ENCODE measurements around the gene SUCLG2. TPM values are rescaled to one million over a fixed set of nuclear protein-coding genes. Genes with fewer than 3 reads are reported as not detected.

Gene SUCLG2
- total RNA-seq, 8 experiments from 2014 or later, result 9.0 to 68.6 (median 22.3) TPM

DNA sequence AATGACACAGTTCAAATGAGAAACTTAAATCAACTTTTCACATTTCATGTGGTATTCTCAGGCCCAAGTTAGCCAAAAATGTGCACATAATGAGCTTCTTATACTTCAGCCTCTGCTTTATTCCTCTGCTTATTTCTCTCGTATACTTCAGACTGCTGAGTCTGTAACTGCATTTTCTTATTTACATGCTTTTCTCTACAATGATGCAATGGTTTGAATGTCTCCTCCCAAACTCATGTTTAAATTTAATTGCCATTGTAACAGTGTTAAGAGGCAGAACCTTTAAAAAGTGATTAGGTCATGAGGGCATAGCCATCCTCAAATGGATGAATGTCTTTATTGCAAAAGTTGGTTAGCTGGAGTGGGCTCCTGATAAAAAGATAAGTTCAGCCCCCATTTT lies 184.2 kb downstream of the SUCLG2 start:
- ATAC-seq (replicated peaks in 6 of 8), result peak in 2 of 8 experiments; percentile 59 to 81
- no peak overlapping the region for H3K27ac ChIP-seq
- 57 to 100% (median 87%) methylated on average over 1 of the region's 1 CpG; no CpG with 5 or more reads in 3 of the 10 experiments for WGBS, 10 experiments
- H3K4me3 ChIP-seq, result no peak overlapping the region
- in situ Hi-C loops (cut with MboI; ENCODE audit: low pct_unique_long_range_greater_than_20kb in 2 of 9, low sequenced_read_pairs in 9 of 9, unreplicated experiment in 9 of 9), result no loop called here
- no peaks in the 10 kb centered on the region for H3K4me1 ChIP-seq (replicated peaks in 1 of 2)

DNA sequence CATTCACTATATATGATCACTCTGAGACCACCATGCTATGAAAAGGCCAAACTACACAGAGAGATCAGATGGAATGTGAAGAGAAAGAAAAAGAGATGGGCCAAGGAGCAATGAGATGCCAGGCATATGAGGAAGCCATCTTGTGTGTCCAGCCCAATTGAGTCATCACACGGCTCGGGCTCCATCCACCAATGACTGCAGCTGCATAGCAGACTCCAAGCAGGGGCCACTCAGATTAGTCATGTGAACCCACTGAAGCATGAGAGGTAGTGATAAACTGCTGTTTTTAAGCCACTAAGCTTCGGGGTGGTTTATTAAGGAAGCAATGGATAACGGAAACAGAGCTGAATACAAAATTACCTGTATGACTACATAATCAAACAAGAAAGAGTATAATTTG lies 185.9 kb downstream of the SUCLG2 start:
- Histone ChIP-seq H3K4me3 (no peak overlapping the region), H3K27ac (no peak overlapping the region), H3K4me1 (replicated peaks in 1 of 2) (no peaks in the 10 kb centered on the region)
- in situ Hi-C loops (cut with MboI; ENCODE audit: low pct_unique_long_range_greater_than_20kb in 2 of 9, low sequenced_read_pairs in 9 of 9, unreplicated experiment in 9 of 9), result no loop called here
- 67 to 100% (median 87%) methylated on average over 2 to 4 of the region's 4 CpGs; no CpG with 5 or more reads in 1 of the 10 experiments for WGBS, 10 experiments
- ATAC-seq (replicated peaks in 6 of 8), result no peak

DNA sequence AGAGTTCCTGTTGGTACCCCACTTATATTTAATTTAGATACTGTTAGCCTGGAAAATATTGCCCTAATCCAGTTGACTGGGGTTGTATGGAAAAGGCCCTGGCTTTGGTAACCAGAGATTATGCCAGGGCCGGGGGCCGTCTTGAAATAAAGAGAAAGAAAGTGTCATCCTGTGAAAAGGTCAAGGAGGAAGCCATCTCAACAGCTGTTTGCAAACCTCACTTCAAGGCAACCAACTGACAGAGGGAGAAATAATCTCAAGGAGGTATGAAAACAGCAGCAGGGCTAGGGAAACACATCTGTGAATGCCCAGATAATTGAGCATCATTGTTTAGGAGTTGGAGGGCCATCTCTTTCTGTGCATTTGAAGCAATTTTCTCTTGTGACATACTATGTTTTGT lies 190.8 kb downstream of the SUCLG2 start:
- ATAC-seq (replicated peaks in 6 of 8), result no peak
- in situ Hi-C loops (cut with MboI; ENCODE audit: low pct_unique_long_range_greater_than_20kb in 2 of 9, low sequenced_read_pairs in 9 of 9, unreplicated experiment in 9 of 9), result no loop called here
- Histone ChIP-seq H3K27ac (no peak overlapping the region), H3K4me3 (no peak overlapping the region), H3K4me1 (replicated peaks in 1 of 2) (peaks cover 3 to 10% of the 10 kb centered on the region in 2 donors)
- 48 to 93% (median 86%) methylated on average over 2 of the region's 2 CpGs; no CpG with 5 or more reads in 3 of the 10 experiments for WGBS, 10 experiments

DNA sequence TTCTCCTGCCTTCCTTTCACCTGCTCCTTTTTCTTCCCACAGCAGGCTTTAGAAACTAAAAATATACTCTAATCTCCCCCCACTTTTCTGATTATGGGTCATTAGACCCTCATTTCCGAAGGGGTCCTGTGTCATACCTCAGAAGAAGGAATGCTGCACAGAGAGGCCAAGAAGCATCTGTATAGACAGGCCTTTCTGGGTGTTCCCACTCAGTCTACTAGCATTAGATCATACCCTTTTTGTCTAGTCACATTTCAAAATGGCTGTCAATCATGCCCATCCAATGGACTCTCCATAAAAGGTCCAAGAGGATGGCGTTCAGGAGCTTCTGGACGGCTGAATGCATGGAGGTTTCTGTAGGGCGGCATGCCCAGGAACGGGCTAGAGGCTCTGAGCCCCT lies 192.2 kb downstream of the SUCLG2 start:
- in situ Hi-C loops (cut with MboI; ENCODE audit: low pct_unique_long_range_greater_than_20kb in 2 of 9, low sequenced_read_pairs in 9 of 9, unreplicated experiment in 9 of 9), result no loop called here
- WGBS, 10 experiments, result 18 to 100% (median 79%) methylated on average over 2 to 5 of the region's 5 CpGs; no CpG with 5 or more reads in 4 of the 10 experiments
- no peak overlapping the region for H3K27ac ChIP-seq

DNA sequence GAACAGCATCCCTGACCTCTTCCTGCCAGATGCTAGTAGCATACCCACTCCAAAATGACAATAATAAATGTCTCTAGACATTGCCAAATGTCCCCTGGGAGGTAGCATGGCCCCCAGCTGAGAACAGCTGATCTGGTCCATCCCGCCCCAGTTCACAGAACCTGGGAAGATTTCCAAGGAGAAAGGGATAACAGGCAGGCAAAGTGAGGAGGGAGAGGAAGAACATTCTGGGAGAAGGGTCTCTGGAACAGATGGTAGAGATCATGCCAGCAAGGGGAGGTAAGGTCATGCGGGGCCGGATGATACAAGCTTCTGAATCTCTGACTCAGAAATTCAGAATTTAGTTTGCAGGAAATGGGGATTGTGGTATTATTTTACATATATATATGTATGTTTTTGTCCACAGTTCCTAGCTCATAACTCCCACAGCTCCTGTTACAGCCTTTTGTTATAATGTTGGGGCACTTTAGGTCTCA lies 192.7 kb downstream of the SUCLG2 start:
- peak in 5 of 8 experiments; percentile 29 to 88 (median 48) for ATAC-seq (replicated peaks in 6 of 8)
- Histone ChIP-seq H3K4me3 (no peak overlapping the region), H3K27ac (no peak overlapping the region), H3K4me1 (replicated peaks in 1 of 2) (peaks cover 3 to 10% of the 10 kb centered on the region in 2 donors)
- in situ Hi-C loops (cut with MboI; ENCODE audit: low pct_unique_long_range_greater_than_20kb in 2 of 9, low sequenced_read_pairs in 9 of 9, unreplicated experiment in 9 of 9), result no loop called here
- 0 to 100% (median 88%) methylated on average over 1 to 3 of the region's 3 CpGs; no CpG with 5 or more reads in 6 of the 10 experiments for WGBS, 10 experiments

More for the DNA sequence above, 192.2 kb downstream of the SUCLG2 start:
- peak in 3 of 8 experiments; percentile 19 to 50 (median 35) for ATAC-seq (replicated peaks in 6 of 8)
- Histone ChIP-seq H3K4me1 (replicated peaks in 1 of 2) (peaks cover 3 to 10% of the 10 kb centered on the region in 2 donors), H3K4me3 (no peak overlapping the region)

DNA sequence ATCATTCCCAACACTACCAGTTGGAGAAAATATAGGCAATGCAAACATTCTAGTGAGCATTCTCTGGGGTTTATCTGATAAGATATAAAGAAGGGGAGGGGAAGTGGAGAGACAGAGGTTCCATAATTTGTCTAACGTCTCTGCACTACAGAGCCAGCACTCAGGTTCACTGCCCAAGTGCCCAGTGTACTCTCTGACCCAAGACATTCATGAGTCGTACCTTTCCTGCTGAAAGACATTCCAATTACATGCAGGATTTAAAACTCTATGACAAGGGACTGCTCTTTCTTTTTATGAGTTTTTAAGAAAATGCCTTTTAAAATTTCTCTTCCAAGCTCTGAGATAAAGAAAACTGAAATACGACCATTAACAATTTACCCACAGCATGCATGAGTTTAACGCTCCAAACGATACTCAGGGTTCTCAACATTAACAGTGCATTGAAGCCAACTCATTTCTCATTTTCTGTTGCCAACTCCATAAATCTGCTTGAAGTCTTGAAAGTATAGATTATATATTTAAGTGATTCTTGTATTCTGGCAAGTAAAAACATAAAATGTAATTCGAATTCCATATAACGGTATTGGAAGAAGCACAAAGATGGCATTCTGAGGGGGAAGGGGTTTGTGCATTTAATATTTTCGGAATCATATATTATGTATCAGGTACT lies 193.4 kb downstream of the SUCLG2 start:
- WGBS, 10 experiments, result 72 to 100% (median 89%) methylated on average over 3 to 8 of the region's 8 CpGs
- peaks cover 9 to 10% of the 10 kb centered on the region in 2 donors for H3K4me1 ChIP-seq (replicated peaks in 1 of 2)
- H3K4me3 ChIP-seq, result no peak overlapping the region
- ATAC-seq (replicated peaks in 6 of 8), result no peak
- H3K27ac ChIP-seq, result no peak overlapping the region
- in situ Hi-C loops (cut with MboI; ENCODE audit: low pct_unique_long_range_greater_than_20kb in 2 of 9, low sequenced_read_pairs in 9 of 9, unreplicated experiment in 9 of 9), result no loop called here

DNA sequence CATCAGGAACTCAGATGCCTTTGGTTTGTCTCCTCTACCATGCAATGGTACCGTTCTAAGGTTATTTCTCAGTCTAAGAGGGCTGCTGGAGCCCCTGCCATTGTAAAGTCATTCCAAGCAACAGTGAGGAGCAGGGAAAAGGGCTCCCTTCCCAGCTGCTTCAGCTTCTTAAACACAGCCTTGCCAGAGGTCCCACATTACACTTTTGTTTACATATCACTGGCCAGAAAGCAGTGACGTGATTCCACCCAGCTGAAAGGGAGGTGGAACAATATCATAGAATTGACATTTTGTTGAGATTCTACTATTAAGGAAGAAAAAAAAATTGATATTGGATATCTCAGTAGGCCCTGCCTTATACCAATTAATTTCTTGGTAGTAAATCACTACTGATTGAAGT lies 194.6 kb downstream of the SUCLG2 start:
- 95 to 100% (median 100%) methylated on average over 1 to 2 of the region's 2 CpGs; no CpG with 5 or more reads in 4 of the 10 experiments for WGBS, 10 experiments
- in situ Hi-C loops (cut with MboI; ENCODE audit: low pct_unique_long_range_greater_than_20kb in 2 of 9, low sequenced_read_pairs in 9 of 9, unreplicated experiment in 9 of 9), result no loop called here
- Histone ChIP-seq H3K4me3 (no peak overlapping the region), H3K4me1 (replicated peaks in 1 of 2) (peaks cover 9 to 10% of the 10 kb centered on the region in 2 donors), H3K27ac (no peak overlapping the region)
- no peak for ATAC-seq (replicated peaks in 6 of 8)

DNA sequence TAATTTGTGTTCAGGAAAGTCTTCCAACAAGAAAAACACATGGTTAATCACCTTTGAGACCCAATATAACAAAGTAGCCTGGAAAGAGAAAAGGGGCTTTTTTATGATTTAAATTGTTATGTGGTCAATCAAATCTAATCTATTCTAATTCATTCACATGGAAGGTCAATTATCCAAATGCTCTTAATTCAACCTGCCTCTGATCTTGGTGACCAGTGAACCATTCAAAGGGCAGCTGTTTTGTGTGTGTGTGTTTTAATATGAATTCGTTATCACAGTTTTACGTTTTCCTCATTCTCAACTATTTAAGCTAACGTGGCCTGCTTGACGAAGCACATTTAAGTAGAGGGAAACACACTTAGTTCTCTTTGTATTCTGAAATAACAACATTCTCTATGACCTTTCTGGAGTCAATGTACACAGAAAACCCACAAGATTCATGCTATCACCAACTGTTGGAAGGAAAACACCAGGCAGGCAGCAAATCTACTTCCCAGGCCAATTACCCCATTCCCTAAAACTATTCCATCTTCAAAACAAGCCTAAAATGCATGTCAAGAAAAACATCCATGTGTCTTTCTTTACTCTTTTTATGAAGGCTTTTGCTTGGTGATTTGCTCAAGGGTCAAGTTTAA lies 195.4 kb downstream of the SUCLG2 start:
- Histone ChIP-seq H3K4me3 (no peak overlapping the region), H3K27ac (no peak overlapping the region), H3K4me1 (replicated peaks in 1 of 2) (peaks cover 9 to 10% of the 10 kb centered on the region in 2 donors)
- in situ Hi-C loops (cut with MboI; ENCODE audit: low pct_unique_long_range_greater_than_20kb in 2 of 9, low sequenced_read_pairs in 9 of 9, unreplicated experiment in 9 of 9), result no loop called here
- ATAC-seq (replicated peaks in 6 of 8), result no peak
- WGBS, 10 experiments, result 58 to 100% (median 90%) methylated on average over 1 to 4 of the region's 4 CpGs

DNA sequence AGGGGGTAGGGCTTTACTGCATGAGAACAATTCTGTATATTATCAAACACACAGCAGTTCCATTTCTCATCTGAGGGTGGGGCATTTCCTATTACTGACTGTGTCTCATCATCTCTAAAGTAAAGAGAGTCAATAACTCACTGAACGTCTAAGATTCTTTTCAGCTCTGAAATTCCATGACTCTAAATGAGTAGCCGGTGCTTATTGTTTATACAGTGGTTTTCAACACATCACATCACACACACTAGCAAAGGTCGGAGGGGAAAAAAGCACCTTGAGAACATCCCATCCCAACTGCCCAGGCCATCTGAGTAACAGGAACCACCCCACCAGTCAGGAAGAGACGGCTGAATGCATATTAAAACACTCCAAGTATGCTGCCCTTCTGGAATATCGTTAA lies 196.0 kb downstream of the SUCLG2 start:
- in situ Hi-C loops (cut with MboI; ENCODE audit: low pct_unique_long_range_greater_than_20kb in 2 of 9, low sequenced_read_pairs in 9 of 9, unreplicated experiment in 9 of 9), result no loop called here
- peaks cover 9 to 10% of the 10 kb centered on the region in 2 donors for H3K4me1 ChIP-seq (replicated peaks in 1 of 2)
- peak in 2 of 8 experiments; percentile 66 to 80 for ATAC-seq (replicated peaks in 6 of 8)
- WGBS, 10 experiments, result 0 to 87% (median 19%) methylated on average over 2 to 5 of the region's 5 CpGs; no CpG with 5 or more reads in 3 of the 10 experiments
- no peak overlapping the region for H3K4me3 ChIP-seq
- no peak overlapping the region for H3K27ac ChIP-seq

DNA sequence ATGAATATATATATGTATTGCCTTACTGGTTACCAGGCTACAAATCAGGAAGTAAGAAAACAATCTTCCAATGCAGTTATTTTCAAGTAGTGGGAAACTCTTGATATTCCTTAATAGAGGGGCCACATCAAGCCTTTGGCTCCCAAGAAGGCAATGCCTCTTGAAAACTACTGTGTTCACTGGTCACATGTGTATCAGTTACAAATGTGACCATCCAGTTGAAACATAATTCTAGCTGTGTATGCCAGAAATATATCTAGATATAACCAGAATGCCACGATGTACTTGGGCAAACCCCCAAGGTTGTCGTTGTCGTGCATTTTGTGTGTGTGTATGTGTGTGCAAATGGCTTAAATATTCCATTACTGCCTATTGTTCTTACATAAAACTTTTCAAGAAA lies 200.8 kb downstream of the SUCLG2 start:
- in situ Hi-C loops (cut with MboI; ENCODE audit: low pct_unique_long_range_greater_than_20kb in 2 of 9, low sequenced_read_pairs in 9 of 9, unreplicated experiment in 9 of 9), result no loop called here
- no peak for ATAC-seq (replicated peaks in 6 of 8)
- WGBS, 10 experiments, result 83 to 100% (median 95%) methylated on average over 1 to 3 of the region's 3 CpGs; no CpG with 5 or more reads in 4 of the 10 experiments
- Histone ChIP-seq H3K4me3 (no peak overlapping the region), H3K4me1 (replicated peaks in 1 of 2) (peaks cover 0 to 6% of the 10 kb centered on the region in 2 donors), H3K27ac (no peak overlapping the region)

DNA sequence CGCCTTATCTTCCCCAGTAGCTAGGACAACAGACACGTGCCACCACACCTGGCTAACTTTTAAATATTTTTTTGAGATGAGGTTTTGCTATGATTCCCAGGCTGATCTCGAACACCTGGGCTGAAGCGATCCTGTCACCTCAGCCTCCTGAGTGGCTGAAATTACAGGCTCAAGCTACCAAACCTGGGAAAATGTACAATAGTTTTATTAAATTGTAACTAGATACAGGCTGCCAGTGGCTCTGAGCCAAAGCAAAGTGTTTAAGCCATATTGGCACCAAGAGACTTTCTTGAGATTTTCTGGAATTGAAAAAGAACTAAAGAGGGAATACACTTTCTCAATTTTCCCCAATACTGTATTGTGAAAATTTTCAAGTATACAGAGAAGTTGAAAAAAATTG lies 204.3 kb downstream of the SUCLG2 start:
- 100% methylated on average over 2 to 4 of the region's 4 CpGs; no CpG with 5 or more reads in 5 of the 10 experiments for WGBS, 10 experiments
- in situ Hi-C loops (cut with MboI; ENCODE audit: low pct_unique_long_range_greater_than_20kb in 2 of 9, low sequenced_read_pairs in 9 of 9, unreplicated experiment in 9 of 9), result no loop called here
- ATAC-seq (replicated peaks in 6 of 8), result no peak
- no peaks in the 10 kb centered on the region for H3K4me1 ChIP-seq (replicated peaks in 1 of 2)
- H3K4me3 ChIP-seq, result no peak overlapping the region
- H3K27ac ChIP-seq, result no peak overlapping the region

DNA sequence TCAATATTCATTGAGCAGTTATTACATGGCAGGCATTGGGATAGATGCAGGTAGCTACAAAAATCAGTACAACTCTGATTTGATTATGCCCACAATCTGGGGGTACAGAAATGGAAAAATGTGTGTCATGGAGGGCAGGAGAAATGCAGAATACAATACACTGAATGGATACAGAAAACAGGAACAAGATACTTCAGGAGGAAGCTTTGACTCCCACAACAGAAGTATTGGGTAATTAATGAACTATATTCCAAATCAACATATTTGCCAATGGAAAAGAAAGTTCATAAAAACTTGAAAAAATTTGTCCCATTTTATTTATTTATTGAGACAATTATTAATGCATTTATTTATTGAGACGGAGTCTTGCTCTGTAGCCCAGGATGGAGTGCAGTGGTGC lies 207.0 kb downstream of the SUCLG2 start:
- H3K4me1 ChIP-seq (replicated peaks in 1 of 2), result no peaks in the 10 kb centered on the region
- no peak for ATAC-seq (replicated peaks in 6 of 8)
- H3K4me3 ChIP-seq, result no peak overlapping the region
- no peak overlapping the region for H3K27ac ChIP-seq
- 80 to 100% (median 100%) methylated on average over 1 of the region's 1 CpG; no CpG with 5 or more reads in 5 of the 10 experiments for WGBS, 10 experiments
- in situ Hi-C loops (cut with MboI; ENCODE audit: low pct_unique_long_range_greater_than_20kb in 2 of 9, low sequenced_read_pairs in 9 of 9, unreplicated experiment in 9 of 9), result no loop called here

DNA sequence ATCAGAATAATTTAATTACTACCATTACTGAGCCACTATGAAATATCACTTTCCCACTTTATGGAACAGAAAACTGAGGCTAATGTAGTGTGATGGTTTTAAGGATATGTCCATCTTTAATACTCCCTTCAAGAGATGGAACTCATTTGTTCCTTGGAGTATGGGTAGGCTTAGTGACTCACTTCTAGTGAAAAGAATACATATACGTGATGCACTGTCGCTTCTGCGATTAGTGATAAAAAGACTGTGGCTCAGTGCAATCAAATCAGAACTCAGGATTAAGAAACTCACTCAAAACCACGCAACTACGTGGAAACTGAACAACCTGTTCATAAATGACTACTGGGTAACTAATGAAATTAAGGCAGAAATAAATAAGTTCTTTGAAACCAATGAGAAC lies 216.6 kb downstream of the SUCLG2 start:
- Histone ChIP-seq H3K4me3 (no peak overlapping the region), H3K27ac (no peak overlapping the region), H3K4me1 (replicated peaks in 1 of 2) (no peaks in the 10 kb centered on the region)
- in situ Hi-C loops (cut with MboI; ENCODE audit: low pct_unique_long_range_greater_than_20kb in 2 of 9, low sequenced_read_pairs in 9 of 9, unreplicated experiment in 9 of 9), result no loop called here
- ATAC-seq (replicated peaks in 6 of 8), result no peak
- 87 to 100% (median 98%) methylated on average over 1 to 5 of the region's 5 CpGs for WGBS, 10 experiments

Measured in motor neuron (in vitro differentiated cells).